ELR (cell line): ENCODE results near the gene ARPC5L.
"Not testable (repeated sequence)": the region's sequence is repeated elsewhere in the genome, so short reads cannot be mapped to it uniquely, and the experiment has no call there.

Experiments
- DNase-seq: peaks from one replicate; pipeline ENCODE4 v3.0.0-alpha.2; 2015; ENCODE audit warnings: low read depth

ARPC5L gene

DNA sequence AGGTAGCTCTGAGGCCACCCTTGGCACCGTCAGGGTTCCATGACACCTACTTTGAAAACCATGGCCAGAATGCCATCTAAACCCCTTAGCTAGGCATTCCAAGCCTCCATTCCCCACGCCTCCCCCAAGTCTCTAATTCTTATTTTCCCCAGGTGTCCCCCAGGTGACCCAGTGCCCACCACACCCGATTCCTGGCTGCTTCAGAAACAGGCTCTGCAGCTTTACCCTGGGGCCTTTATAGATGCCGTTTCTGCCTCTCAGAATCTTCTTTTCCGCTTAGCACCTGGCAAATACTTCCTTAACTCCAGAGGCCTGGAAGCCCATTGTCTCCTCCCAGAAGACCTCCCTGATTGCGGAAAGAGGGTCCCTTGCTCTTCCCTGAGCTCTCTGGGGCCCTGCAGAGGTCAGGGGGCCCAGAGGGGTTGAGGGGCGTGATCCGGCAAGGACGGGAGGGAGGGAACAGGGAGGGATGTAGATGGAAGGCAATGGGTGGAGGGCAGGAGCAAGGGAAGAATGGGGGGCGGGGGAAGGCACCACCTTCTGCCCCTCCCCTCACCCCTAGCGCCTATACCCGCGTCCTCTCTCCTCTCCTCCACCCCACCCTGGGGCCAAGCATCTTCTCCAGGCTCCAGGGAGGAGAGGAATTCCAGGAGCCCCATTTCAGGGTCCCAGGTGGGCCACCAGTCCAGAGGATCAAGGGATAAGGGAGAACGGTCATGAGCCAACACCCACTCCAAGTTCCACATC lies 20.7 kb upstream of the ARPC5L start:
- DNase-seq: no peak

DNA sequence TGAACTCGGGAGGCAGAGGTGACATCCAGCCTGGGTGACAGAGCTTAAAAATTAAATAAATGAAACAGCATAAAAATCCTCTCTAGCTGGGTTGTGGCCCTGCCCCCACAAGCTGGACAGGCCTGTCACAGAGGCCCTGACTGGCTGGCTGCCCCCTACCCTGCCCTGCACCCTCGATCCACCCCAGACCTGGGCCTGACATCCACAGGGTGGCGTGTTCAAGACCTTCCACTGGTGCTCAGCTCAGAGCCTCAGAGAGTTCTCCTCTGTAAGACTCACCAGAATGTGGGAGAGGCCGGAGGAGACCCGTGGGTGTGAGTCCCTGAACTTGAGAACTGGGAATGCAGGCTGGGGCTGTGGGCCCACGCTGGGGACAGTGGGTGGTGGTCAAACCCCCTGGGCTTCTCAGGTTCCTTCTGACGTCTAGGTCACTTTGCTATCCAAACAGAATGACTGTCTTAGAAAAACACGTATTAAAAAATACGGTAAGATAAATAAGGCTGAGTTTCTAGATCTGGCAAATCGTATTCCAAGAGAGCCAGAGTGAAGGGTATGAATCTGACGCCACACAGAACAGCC lies 18.4 kb upstream of the ARPC5L start:
- DNase-seq: no peak

DNA sequence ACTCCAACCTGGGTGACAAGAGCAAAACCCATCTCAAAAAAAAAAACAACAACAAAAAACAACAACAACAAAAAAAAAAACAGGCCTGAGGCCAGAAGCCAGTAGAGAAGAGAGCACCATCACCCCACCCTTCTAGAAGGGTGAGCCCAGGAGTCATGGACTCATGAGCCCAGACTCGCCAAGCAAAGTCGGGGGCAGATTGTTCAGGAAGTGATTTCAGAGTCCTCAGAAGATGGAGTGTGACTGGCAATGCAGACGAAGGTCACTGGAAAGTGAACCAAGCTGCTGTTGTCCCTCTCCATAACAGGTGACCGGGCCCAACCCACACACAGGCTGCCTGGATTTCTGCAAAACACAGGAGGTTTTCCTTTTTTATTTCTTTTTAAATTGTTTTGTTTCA lies 17.6 kb upstream of the ARPC5L start:
- no peak for DNase-seq

DNA sequence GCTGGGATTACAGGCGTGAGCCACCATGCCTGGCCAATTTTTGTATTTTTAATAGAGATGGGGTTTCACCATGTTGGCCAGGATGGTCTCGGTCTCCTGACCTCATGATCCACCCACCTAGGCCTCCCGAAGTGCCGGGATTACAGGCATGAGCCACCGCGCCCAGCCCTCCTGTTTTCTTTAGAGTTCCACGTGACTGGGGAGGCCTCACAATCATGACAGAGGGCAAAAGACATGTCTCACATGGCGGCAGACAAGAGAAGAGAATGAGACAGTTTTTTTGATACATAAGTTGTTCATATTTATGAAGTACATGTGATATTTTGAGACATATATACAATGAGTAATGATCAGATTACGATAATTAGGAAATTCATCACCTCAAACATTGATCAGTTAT lies 15.5 kb upstream of the ARPC5L start:
- DNase-seq: not testable (repeated sequence)

DNA sequence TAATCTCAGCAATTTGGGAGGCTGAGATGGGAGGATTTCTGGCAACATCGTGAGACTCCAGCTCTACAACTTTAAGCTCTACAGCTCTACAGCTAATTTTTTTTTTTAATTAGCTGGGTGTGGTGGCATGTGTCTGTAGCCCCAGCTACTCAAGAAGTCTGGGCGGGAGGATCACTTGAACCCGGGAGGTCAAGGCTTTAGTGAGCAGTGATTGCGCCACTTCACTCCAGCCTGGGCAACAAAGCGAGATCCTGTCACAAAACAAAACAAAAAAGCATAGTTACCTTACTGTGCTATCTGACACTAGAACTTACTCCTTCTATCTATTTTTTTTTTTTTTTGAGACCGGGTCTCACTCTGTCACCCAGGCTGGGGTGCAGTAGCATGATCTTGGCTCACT lies 15.0 kb upstream of the ARPC5L start:
- DNase-seq: no peak

DNA sequence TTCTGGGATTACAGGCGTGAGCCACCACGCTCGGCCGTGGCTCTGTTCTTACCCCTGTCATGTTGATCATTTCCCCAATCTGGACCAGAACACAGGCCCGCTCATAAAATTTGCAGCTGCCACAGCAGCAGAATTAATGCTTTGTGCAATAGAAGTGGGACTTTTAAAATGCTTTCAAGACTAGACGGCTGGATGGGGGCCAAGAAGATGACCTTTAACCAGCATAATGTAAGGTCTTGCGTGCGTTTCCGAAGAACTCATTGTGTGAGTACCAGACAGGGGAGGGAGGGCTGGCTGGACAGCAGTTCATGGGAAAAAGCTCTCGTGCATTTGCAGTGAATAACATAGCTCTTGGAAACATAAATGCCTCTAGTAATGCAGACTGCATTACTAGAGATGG lies 12.1 kb upstream of the ARPC5L start:
- no peak for DNase-seq

DNA sequence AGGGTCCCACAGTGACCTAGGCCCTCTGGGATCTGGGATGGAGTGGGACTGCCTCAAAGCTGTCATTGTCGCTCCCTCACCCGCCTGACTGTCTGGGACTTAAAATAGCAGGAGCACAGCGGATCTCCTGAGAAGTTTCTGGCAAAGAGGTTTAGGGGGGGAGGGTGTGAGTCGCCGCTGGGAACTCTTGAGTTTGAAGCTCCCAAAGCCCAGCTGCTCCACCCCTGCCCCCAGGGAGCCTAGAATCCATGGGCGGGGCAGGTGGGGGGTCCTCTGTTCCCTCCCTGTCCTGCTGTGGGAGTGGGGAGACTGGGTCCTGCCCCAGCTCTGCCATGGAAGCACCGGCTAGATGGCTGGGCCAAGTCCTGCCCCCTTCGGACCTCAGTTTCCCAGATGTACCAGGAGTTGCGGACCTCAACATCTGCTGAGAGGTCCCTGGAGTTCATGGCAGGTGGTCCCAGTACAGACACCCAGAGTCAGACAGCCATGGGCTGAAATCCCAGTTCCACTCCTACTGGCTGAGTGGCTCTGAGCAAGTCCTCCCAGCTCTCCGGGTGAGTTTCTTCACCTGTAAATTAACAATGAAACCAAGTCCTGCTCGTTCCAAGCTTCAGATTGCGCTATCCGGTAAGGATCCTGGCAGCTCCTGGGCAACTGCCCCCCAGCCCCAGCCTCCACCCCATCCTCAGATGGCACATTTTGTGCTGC lies 9.7 kb upstream of the ARPC5L start:
- DNase-seq: no peak

DNA sequence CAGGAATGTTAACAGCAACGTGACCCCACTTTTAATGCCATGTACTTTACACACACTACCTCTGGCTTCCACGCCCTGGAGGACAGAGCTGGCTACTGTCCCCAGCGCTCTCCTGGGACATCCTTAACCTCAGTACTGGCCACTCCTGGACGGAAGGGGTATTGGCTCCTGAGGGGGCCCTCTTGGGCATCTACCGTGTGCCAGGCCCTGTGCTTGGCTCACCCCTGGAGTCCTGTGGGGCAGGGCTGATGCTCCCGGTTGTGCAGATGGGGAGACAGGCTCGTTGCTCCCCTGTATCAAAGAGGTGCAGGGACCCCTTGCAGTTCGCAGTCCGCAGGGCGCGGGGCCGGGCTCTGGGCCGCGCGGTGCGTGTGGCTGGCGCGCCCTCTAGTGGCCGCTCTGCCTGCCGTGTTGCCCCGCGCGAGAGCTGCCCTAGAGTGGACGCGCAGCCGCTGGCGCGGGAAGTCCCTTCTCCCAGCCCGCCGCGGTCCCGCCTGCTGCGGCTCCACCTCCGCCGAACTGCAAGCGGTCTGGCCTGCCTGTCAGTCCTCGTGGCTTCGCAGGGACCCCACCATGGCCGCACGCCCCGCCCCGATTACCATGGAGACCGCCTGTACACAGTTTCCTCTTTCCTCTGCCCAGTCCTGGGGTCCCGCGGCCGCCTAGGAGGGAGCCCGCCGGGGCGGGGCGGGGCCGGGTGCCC lies 8.9 kb upstream of the ARPC5L start, which contains the start of gene WDR38:
WDR38 (plus strand) TSS at position 632 of the 703 bp plus-strand sequence. CDS start 72 bp downstream, outside the sequence.
- DNase-seq: peak; percentile 87

DNA sequence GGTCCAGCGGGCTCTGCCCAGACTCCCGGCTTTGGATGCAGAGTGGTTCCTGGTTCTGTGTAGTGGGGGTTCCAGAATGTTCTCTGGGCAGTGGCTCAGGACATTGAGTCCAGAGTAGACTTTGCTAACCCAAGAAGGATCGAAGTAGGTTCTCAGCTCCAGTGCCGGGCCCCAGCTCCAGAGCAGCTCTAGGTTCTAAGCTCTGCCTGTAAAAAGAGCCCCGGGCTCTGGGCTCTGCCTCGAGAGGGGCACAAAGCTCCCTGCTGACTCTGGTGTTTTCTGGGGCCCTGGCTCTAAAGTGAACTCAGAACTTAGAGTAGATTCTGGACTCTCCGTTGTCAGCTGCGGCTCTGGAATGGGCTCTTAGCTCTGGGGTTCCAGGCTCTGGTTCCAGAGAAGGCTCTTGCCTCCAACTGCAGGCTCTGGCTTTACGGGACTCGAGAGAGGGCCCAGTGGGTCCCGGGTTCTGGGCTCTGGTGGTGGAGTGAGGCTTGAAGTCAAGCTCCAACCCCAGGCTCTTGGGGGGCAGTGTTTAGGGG lies 8.3 kb upstream of the ARPC5L start:
- no peak for DNase-seq

DNA sequence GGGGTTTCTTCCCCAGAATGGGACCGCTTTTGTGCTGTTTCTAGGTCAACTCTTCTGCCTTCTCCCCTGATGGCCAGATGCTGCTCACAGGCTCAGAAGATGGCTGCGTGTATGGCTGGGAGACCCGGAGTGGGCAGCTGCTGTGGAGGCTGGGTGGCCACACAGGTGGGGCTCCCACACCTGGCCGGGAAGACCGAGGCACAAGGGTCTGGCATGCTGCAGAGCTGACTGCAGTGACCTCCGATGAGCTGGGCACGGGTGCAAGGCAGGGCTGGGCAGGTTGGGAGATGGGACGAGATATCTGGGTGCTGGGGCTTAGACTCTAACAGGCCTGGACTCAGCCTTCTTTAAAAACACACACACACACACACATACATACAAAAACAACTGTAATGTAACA lies 7.8 kb upstream of the ARPC5L start:
- no peak for DNase-seq

DNA sequence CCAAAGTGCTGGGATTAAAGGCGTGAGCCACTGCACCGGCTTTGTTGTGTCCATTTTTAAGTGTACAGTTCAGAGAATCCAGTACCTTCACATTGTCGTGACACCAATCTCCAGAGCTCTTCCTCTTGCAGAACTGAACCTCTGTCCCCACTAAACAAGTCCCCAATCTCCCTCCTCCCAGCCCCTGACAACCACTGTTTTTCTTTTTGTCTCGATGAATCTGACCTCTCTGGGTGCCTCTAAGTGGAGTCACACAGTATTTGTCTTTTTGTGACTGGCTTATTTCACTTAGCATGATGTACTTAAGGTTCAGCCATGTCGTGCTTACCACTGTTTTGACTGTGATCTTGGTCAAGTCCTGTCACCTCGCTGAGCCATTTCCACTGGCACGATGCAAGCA lies 7.1 kb upstream of the ARPC5L start:
- DNase-seq: no peak

DNA sequence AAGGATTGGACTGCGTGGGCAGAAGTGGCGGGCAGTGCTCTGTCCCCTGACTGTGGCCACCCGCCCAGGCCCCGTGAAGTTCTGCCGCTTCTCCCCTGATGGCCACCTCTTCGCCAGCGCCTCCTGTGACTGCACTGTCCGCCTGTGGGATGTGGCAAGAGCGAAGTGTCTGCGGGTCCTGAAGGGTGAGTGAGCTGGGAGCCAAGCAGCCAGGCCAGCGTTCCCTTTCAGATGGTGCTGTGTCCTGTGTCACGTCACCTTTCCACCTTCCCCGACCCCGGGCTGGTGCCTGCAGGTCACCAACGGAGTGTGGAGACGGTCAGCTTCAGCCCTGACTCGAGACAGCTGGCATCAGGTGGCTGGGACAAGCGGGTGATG lies 6.4 kb upstream of the ARPC5L start:
- DNase-seq: no peak

DNA sequence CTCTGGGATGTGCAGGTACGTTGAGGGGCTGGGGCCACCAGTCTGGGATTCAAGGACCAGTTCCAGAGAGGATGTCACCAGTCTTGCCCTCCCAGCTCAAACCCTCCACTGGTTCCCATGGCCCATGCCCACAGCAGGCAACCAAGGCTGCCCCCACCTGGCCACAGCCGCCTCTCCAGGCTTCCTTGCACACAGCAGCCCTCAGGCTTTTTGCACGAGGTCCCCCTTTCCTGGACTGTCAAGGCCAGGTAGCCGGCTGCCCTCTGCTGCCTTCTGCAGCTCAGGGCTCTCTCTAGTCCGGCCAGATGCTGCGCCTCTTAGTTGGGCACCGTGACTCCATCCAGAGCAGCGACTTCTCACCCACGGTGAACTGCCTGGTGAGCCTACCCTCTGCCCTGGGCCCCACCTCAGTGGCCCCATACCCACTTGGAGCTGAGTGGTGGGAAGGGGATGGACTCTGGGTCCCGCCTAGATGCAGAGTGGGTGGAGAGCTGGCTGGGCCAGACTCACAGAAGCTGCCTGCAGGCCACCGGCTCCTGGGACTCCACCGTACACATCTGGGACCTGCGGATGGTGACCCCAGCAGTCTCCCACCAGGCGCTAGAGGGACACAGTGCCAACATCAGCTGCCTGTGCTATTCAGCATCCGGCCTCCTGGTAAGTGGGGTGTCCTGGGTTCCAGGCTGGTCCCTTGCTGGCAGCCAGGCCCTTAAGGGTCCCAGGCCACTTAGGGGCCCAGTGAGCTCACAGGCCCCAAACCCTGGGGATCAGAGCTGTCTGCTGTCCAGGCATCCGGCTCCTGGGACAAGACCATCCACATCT lies 5.8 kb upstream of the ARPC5L start:
- peak; percentile 76 for DNase-seq

DNA sequence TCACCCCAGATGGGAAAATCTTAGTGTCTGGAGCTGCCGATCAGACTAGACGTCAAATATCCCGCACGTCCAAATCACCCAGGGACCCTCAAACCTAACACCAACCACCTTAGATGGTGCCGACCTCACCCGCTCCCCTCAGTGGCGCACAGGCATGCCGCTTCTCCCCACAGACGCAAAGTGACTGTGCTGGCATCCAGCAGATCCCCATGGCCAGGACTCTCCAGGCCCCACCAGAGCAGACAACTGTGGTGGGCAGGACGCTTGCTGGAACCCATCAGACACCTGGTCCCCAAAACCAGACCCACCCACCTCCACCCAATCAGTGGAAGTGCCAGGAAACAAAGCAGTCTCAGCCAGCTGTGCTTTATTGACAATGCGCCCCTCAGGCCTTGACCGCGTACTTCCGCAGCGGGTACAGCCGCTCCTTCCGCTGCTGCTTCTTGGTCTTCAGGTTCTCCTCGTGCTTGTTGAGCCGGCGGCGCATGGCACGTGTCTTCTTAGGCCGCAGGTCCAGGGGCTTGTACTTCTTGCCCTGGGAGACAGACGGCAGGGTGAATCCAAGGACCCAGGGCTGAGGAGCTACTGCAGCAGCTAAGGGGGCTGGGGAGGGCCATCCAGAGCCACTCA lies 4.3 kb upstream of the ARPC5L start:
- DNase-seq: no peak

DNA sequence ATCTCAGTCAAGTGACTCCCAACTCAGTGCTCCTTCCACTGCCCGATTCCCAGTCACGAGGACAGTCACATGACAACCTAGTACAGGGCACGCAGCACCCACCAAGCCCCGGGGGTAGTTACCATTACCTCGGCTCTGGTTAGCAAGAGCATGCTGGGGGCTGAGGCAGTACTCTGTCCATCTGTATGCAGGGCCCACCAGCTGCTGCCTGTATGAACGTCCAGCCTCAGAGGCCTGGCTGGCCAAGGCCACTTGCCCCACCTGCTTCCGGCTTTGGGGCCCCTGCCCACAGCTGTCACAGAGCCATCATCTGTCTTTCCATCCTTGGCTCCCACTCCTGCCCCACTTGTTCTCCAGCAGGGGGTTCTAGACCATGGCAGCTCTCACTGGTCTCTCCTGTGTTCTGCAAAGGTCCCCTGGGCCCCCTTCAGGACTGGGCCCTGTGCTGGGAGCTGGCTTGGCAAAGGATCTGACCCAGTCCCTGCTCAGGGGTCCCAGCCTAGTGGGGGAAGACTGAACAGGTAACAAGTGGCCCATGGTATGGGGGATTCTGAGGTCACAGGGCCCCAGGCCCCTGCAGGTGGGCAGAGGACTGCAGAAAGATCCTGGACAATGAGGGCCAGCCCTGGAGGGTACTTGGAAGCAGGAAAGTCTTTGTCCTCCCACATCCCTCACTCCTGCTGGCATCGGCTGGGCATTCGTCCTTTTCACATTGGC lies 3.4 kb upstream of the ARPC5L start:
- no peak for DNase-seq

DNA sequence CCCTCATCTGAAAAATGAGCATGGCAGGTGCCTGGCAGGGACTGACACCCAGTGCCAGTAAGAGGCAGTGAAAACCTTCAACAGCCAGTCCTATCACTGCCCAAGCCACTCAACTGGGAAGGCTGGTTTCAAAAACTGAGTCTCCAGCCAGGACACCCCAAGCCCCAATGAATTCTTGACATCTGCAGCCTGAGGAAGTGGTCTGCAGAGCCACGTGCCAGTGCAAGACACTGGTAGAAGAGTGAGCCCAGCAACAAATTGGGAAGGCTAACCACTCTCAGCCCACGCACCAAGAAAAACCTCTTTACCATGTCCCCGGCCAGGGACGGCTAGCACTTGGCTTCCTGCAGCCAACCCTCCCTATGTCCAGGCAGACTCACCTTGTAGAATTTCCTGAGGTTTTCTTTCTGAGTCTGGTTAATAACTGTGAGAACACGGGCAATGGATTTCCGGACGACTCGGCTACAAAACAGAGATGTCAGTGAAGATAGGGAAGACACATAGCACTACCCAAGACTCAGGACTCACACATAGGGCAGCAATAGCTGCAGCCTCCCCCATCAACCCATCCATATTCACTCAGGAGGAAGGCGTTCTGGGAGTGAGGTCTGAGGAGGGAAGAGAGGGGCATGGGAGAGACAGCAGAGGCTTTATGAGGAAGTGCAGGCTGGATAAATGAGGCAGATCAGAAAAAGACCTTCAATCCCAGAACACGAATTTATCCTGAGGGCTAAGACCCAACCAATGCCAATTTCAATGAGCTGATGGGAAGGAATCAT lies 1.9 kb upstream of the ARPC5L start:
- no peak for DNase-seq

DNA sequence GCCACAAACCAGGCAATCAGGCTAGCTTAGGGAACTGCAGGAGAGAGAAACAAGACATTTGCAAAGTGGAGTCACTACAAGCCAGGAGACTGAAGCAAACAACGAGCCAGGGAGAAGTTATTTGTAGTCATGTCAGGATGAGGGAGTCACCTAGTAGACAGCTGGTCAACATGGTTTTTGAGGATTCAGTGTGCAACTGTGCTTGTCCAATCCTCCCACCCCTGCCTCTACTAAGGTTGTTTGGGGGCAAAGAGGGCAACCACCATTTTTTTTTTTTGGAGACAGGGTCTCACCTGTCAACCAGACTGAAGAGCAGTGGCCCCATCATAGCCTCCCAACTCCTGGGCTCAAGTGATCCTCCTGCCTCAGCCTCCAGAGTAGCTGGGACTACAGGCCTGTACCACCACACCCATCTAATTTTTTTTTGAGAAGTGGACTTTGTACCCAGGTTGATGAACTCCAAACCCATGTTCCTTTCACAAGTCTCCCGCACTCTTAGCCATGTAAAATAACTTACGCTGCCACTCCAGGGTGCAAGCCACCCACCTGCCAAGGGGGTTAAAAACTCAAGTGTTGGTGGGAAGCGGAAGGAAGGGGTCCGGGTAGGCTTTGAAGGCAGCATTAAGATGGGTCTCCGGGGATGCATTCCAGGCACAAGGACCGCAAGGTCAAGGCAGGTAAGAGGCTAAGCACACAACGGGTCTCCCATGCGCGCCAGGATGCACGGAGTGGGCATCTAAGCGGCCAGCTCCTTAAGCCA lies 1.2 kb upstream of the ARPC5L start:
- DNase-seq: no peak

DNA sequence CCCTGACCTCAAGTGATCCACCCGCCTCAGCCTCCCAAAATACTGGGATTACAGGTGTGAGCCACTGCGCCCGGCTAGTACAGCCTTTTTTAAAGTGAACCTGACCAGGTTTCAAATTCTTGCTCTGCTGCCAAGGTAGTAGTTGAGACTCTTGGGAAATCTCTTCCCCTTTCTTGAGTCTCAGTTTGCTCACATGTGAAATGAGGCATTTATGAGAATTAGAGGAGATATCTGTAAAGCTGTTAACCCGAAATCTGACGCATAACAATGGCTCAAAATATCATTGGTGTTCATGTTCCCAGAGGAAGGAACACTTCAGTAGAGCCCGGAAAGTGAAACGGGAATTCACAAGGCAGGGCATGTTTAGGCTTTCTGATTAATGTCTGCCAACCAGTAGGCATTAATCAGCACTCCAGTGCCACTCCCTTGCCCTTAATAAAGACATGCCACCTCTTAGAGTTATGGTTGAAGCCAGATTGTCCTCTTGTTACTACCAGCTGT lies 1.5 kb downstream of the ARPC5L start:
- DNase-seq: no peak
